Measurements from ENCODE around the gene RHBDD1.

RHBDD1 gene

GRCh38 chr2:226847090-226847489, 11.2 kb downstream of the RHBDD1 start:
- DNase-seq: no peak

GRCh38 chr2:226847511-226847910, 11.7 kb downstream of the RHBDD1 start:
- DNase-seq: no peak

- DNase-seq: no peak
Measured at GRCh38 chr2:226849349-226849748, 13.5 kb downstream of the RHBDD1 start.

GRCh38 chr2:226850024-226850423, 14.2 kb downstream of the RHBDD1 start:
- no peak for DNase-seq

GRCh38 chr2:226855787-226856186, 19.9 kb downstream of the RHBDD1 start:
- DNase-seq: no peak

GRCh38 chr2:226860087-226860486, 24.2 kb downstream of the RHBDD1 start:
- no peak for DNase-seq

GRCh38 chr2:226862623-226863022, 26.8 kb downstream of the RHBDD1 start:
- no peak for DNase-seq

GRCh38 chr2:226865273-226865672, 29.4 kb downstream of the RHBDD1 start:
- DNase-seq: no peak

- DNase-seq: no peak
Measured at GRCh38 chr2:226865710-226866109, 29.9 kb downstream of the RHBDD1 start.

GRCh38 chr2:226868331-226869162, 32.7 kb downstream of the RHBDD1 start:
- no peak for DNase-seq

GRCh38 chr2:226869371-226869770, 33.5 kb downstream of the RHBDD1 start:
- DNase-seq: no peak

- no peak for DNase-seq
Measured at GRCh38 chr2:226873051-226873620, 37.3 kb downstream of the RHBDD1 start.

- no peak for DNase-seq
Measured at GRCh38 chr2:226873826-226874225, 38.0 kb downstream of the RHBDD1 start.

GRCh38 chr2:226874749-226875148, 38.9 kb downstream of the RHBDD1 start:
- DNase-seq: no peak

- no peak for DNase-seq
Measured at GRCh38 chr2:226875438-226876225, 39.8 kb downstream of the RHBDD1 start.

- DNase-seq: no peak
Measured at GRCh38 chr2:226877491-226877890, 41.6 kb downstream of the RHBDD1 start.

- DNase-seq: no peak
Measured at GRCh38 chr2:226881287-226881686, 45.4 kb downstream of the RHBDD1 start.

GRCh38 chr2:226882606-226883005, 46.8 kb downstream of the RHBDD1 start:
- no peak for DNase-seq

GRCh38 chr2:226883296-226883795, 47.5 kb downstream of the RHBDD1 start:
- no peak for DNase-seq

- DNase-seq: no peak
Measured at GRCh38 chr2:226884166-226884565, 48.3 kb downstream of the RHBDD1 start.

- DNase-seq: no peak
Measured at GRCh38 chr2:226885769-226886435, 50.0 kb downstream of the RHBDD1 start.

- no peak for DNase-seq
Measured at GRCh38 chr2:226887940-226888339, 52.1 kb downstream of the RHBDD1 start.

- no peak for DNase-seq
Measured at GRCh38 chr2:226888378-226888965, 52.6 kb downstream of the RHBDD1 start.

Data from CD4-positive, alpha-beta T cell treated with Interferon alpha-2 for 1 hour (primary cell).